T-helper 17 cell (primary cell): ENCODE measurements around the gene PKN2. TPM values are rescaled to one million over a fixed set of nuclear protein-coding genes. Genes with fewer than 3 reads are reported as not detected.

ENCODE experiments used
- ATAC-seq: fragments of 150-1000 bp; cut with Tn5 transposase; 2 replicates; pipeline ENCODE4 v1.10.0; 2021; ENCODE audit warnings: mild to moderate bottlenecking, moderate library complexity
- DNase-seq, 3 donors: peaks; one replicate each; pipeline versions ENCODE4 v3.0.0 to v3.0.0-alpha.2; 2020 to 2021
- H3K9me3 ChIP-seq: one replicate; pipeline ENCODE4 v1.7.0; 2013; ENCODE audit warnings: low read length, mild to moderate bottlenecking; ENCODE audit not compliant: control insufficient read depth, poor library complexity, severe bottlenecking
- H3K27ac Mint-ChIP-seq: one replicate; pipeline ENCODE4 v1.8.0; 2022; ENCODE audit warnings: mild to moderate bottlenecking, moderate library complexity, mixed read lengths
- H3K27me3 Mint-ChIP-seq: one replicate; pipeline ENCODE4 v1.8.0; 2022; ENCODE audit warnings: mixed read lengths
- H3K36me3 Mint-ChIP-seq: one replicate; pipeline ENCODE4 v1.8.0; 2022; ENCODE audit warnings: low read depth, mixed read lengths
- H3K4me1 Mint-ChIP-seq: one replicate; pipeline ENCODE4 v1.8.0; 2022; ENCODE audit warnings: mild to moderate bottlenecking, mixed read lengths
- H3K4me3 Mint-ChIP-seq: one replicate; pipeline ENCODE4 v1.8.0; 2022; ENCODE audit warnings: mild to moderate bottlenecking, moderate library complexity, mixed read lengths
- total RNA-seq, 4 donors: library from RNA in 2 of 4; stranded (reverse) in 2 of 4; gene quantifications; one replicate each; pipeline ENCODE4 v1.2.3 and lab custom pipeline; 2022 to 2026

PKN2 gene
- total RNA-seq, 2 donors from 2014 or later = 35.0 to 42.6 TPM

DNA sequence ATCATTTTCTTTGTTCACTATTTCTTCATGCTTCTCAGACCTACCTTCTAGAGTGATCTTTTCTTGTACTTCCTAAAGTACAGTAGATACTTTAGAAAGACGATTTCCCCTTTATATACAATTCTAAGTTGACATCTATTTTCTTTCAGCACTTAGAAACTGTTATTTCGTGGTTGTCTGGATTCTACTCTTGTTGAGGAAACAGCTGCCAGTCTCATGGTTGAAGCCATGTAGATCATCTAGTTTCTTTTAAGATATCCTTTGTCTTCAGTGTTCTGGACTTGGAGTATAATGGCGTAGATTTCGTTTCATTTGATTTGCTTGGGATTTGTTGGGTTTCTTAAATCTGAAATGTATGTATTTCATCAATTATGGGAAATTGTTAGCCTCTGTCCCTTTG lies 67.6 kb downstream of the PKN2 start:
- Mint-ChIP-seq H3K27me3 (no peaks in the 10 kb centered on the region), H3K27ac (peak overlapping the region; percentile 24), H3K36me3 (peaks cover 3% of the 10 kb centered on the region), H3K4me1 (peaks cover 18% of the 10 kb centered on the region), H3K4me3 (no peak overlapping the region)
- no peak for DNase-seq
- no peaks in the 10 kb centered on the region for H3K9me3 ChIP-seq
- no peak for ATAC-seq

DNA sequence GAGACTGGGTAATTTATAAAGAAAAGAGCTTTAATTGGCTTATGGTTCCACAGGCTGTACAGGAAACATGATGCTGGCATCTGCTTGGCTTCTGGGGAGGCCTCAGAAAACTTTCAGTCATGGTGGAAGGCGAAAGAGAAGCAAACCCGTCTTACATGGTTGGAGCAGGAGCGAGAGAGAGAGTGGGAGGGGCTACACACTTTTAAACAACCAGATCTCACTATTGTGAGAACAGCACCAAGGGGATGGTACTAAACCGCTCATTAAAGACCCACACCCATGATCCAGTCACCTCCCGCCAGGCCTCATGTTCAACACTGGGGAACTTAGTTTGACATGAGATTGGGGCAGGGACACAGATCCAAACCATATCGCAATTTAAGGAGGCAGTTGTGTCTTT lies 69.4 kb downstream of the PKN2 start:
- DNase-seq (no peak), ATAC-seq (no peak)
- peak overlapping the region; percentile 61 for H3K27ac Mint-ChIP-seq
- H3K27me3 Mint-ChIP-seq = no peaks in the 10 kb centered on the region
- peak overlapping the region; percentile 25 for H3K4me3 Mint-ChIP-seq
- peaks cover 3% of the 10 kb centered on the region for H3K36me3 Mint-ChIP-seq
- H3K9me3 ChIP-seq = no peaks in the 10 kb centered on the region
- H3K4me1 Mint-ChIP-seq = peaks cover 18% of the 10 kb centered on the region

DNA sequence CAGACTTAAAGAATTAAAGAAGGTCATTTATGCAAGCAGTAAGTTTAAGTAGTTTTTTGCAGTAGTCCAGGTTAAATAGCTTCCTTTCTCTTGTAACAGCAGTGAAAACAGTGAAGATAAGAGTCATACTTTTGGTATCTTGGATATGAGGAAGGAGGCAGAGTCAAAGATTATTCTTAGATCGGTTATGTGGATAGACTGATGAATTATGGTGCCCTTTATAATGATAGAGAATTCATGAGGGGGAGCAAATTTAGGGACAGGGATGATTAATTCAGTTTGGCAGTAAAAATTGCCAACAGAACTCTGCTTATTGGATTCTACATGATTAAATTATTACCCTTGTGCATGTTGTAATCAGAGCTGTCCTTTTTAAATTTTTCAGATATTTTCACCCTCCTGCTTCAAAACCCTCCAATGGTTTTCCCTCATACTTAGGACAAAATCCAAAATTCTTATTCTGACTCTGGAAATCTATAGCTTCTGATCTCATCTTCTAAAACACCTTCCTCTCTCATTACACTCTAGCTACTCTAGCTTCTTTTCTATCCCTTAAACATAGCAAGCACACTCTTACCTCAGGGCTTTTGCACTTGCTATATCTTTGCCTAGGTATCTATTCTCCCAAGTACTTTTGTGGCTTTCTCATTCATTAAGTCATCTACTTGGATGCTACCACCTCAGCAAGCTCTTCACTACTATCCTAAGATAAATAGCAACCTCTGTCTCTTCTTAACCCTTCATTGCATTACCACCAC lies 79.8 kb downstream of the PKN2 start:
- DNase-seq (no peak), ATAC-seq (no peak)
- Mint-ChIP-seq H3K4me3 (no peak overlapping the region), H3K4me1 (peaks cover 15% of the 10 kb centered on the region), H3K27me3 (no peaks in the 10 kb centered on the region), H3K36me3 (peaks cover 9% of the 10 kb centered on the region), H3K27ac (no peak overlapping the region)
- H3K9me3 ChIP-seq = no peaks in the 10 kb centered on the region

DNA sequence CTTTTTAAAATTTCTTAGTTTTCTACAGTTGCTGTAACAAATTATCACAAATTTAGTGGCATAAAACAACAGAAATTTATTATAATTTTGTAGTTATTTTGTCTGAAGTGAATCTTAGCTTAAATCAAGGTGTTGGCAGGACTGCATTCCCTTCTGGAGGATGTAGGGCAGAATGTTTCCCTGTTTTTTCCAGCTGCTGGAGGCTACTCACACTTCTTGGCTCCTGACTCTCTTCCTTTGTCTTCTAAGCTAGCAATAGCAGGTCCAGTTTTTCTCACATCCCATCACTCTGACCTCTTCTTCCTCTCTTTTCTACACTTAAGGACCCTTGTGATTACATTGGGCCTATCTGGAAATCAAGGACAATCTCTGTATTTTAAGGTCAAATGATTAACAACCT lies 84.1 kb downstream of the PKN2 start:
- H3K9me3 ChIP-seq = no peaks in the 10 kb centered on the region
- H3K4me3 Mint-ChIP-seq = no peak overlapping the region
- H3K27me3 Mint-ChIP-seq = no peaks in the 10 kb centered on the region
- peaks cover 6% of the 10 kb centered on the region for H3K36me3 Mint-ChIP-seq
- peaks cover 16% of the 10 kb centered on the region for H3K4me1 Mint-ChIP-seq
- H3K27ac Mint-ChIP-seq = peak overlapping the region; percentile 43
- ATAC-seq = no peak
- DNase-seq = no peak

DNA sequence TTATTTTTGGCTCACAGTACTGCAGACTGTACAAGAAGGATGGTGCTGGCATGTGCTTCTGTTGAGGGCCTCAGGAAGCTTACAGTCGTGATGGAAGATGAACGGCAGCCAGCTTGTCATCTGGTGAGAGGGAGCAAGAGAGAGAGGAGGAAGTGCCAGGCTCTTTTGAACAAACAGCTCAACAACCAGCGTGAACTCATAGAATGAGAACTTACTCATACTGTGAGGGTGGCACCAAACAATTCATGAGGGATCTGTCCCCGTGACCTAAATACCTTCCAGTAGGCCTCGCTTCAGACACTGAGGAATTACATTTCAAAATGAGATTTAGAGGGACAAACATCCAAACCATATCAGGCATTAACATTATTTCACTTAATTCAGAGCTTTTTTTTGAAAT lies 84.7 kb downstream of the PKN2 start:
- peaks cover 16% of the 10 kb centered on the region for H3K4me1 Mint-ChIP-seq
- H3K27me3 Mint-ChIP-seq = no peaks in the 10 kb centered on the region
- no peaks in the 10 kb centered on the region for H3K9me3 ChIP-seq
- H3K36me3 Mint-ChIP-seq = peaks cover 8% of the 10 kb centered on the region
- DNase-seq (no peak), ATAC-seq (no peak)
- no peak overlapping the region for H3K4me3 Mint-ChIP-seq
- peak overlapping the region; percentile 43 for H3K27ac Mint-ChIP-seq

DNA sequence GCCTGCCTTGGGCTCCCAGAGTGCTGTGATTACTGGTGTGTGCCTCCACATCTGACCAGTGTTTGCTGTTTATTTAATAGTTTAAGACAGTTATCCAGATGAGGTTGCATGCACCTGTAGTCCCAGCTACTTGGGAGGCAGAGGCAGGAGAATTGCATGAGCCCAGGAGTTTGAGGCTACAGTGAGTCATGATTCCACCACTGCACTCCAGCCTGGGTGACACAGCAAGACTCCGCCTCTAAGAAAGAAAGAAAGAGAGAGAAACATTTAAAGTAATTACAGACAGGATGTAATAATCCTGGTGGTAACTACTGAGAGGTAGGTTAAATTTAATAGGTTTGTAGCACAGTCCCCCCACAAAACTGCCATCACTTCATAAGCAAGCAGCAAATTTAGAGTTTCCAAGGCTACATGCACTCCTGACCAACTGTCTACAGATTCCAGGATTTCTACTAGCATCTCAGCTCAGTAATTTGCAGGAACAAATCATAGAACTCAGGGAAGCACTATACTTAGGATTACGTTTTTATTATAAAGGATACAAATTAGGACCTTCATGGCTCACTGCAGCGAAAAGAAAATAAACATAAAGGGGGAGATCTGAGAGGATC lies 89.6 kb downstream of the PKN2 start:
- Mint-ChIP-seq H3K27ac (peak overlapping the region; percentile 34), H3K4me1 (peaks cover 10% of the 10 kb centered on the region), H3K27me3 (no peaks in the 10 kb centered on the region), H3K4me3 (no peak overlapping the region), H3K36me3 (peaks cover 6% of the 10 kb centered on the region)
- ATAC-seq (no peak), DNase-seq (no peak)
- no peaks in the 10 kb centered on the region for H3K9me3 ChIP-seq

DNA sequence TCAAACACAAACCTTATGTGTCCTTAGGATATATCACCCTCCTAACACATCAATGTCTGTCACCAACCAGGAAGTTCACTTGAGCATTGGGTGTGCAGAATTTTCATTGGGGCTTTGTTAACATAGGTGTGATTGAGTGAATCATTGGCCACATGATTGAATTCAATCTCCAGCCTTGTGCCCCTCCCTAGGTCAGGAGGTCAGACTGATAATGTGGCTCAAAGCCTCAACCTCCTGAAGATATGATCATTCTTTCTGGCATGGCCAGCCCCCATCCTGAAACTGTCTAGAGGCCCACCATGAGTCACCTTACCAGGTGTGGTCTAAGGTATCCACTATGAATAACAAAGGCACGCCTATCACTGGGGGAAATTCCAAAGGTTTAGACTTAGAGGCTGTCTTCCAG lies 90.1 kb downstream of the PKN2 start:
- ATAC-seq = no peak
- no peak overlapping the region for H3K27ac Mint-ChIP-seq

DNA sequence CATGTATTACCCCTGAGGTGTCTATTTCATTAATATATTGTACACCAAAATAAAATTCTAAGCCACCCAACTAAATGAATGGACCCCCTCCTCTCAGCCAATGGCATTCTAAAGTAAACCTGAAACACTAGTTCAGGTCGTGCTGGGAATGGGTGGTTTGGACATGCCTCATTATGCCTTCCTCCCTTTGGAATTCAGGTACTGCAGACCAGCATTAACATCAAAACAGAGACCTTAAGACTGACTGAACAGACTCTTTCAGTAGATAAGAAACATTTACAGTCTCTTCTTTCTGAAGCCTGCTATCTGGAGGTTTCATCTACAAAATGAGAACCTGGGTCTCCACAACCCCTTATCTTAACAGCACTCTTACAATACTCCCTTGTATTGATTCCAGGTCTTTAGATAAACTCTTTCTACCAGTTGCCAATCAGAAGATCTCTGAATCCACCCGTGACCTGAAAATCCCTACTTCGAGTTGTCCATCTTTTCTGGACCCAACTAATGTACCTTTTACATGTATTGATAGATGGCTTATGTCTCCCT lies 93.6 kb downstream of the PKN2 start:
- H3K4me1 Mint-ChIP-seq = peaks cover 10% of the 10 kb centered on the region
- H3K27me3 Mint-ChIP-seq = no peaks in the 10 kb centered on the region
- no peak overlapping the region for H3K4me3 Mint-ChIP-seq
- no peak overlapping the region for H3K27ac Mint-ChIP-seq
- H3K9me3 ChIP-seq = no peaks in the 10 kb centered on the region
- ATAC-seq = no peak
- no peak for DNase-seq
- H3K36me3 Mint-ChIP-seq = peaks cover 11% of the 10 kb centered on the region

More for the DNA sequence above, 90.1 kb downstream of the PKN2 start:
- Mint-ChIP-seq H3K36me3 (peaks cover 6% of the 10 kb centered on the region), H3K4me3 (no peak overlapping the region), H3K27me3 (no peaks in the 10 kb centered on the region), H3K4me1 (peaks cover 10% of the 10 kb centered on the region)
- H3K9me3 ChIP-seq = no peaks in the 10 kb centered on the region
- no peak for DNase-seq

DNA sequence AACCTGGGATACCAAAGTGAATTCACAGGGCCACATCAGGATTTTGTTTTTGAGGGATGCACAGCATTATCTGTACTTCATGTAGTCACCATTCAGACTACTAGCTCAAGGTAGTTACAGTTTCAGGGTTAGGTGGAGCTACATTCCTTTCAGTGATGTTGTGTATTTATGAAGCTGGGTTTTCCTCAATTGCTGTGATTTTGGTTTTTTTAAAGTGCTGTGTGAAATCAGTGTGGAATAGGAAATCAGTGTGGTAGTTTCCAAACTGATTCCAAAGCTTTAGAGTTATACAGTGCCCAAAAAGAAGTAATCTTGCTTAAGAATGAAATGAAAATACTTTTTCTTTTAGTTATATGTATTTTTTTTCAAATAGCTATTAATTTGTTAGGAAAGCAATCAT lies 95.8 kb downstream of the PKN2 start:
- no peak overlapping the region for H3K27ac Mint-ChIP-seq
- H3K27me3 Mint-ChIP-seq = no peaks in the 10 kb centered on the region
- H3K4me1 Mint-ChIP-seq = peaks cover 12% of the 10 kb centered on the region
- peaks cover 10% of the 10 kb centered on the region for H3K36me3 Mint-ChIP-seq
- no peaks in the 10 kb centered on the region for H3K9me3 ChIP-seq
- no peak overlapping the region for H3K4me3 Mint-ChIP-seq
- no peak for DNase-seq
- ATAC-seq = no peak

DNA sequence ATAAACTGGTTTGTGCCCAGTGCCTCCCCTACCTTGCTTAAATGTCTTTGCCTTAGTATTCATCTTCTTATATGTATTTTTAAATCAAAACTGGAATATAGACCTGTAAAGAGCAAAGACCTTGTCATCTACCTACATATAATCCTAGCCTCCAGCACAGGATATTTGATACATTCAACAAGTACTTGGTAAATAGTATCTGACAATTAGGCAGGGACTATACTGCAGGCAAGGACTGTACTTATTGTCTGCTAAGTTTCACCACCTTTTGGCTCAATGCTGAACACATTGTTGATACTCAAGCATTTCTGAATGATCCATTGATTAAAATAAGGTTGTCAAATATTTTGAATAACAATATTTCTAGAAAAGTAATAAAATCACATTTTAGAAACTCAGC lies 96.4 kb downstream of the PKN2 start:
- no peak for ATAC-seq
- H3K27me3 Mint-ChIP-seq = no peaks in the 10 kb centered on the region
- peaks cover 13% of the 10 kb centered on the region for H3K36me3 Mint-ChIP-seq
- H3K27ac Mint-ChIP-seq = peak overlapping the region; percentile 9
- H3K4me3 Mint-ChIP-seq = no peak overlapping the region
- H3K4me1 Mint-ChIP-seq = peaks cover 15% of the 10 kb centered on the region
- no peaks in the 10 kb centered on the region for H3K9me3 ChIP-seq
- DNase-seq = no peak

DNA sequence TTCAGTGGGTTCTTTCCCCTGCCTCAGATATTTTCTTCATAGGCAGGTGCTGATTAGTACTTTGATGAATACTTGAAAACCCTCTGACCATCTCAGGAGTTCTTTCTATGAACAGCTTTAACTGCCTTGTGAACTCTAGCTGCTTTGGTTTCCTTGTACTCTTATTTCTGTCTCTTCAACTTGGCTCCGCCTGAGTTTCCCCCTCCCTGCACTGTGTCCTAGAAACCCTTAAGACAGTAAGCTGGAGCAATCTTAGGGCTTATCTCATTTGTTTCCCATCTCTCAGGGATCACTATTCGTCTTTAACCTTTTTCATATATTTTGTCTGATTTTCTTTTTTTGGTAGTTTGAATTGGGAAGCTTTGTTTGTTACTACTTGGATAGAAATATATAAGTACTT lies 99.1 kb downstream of the PKN2 start:
- no peaks in the 10 kb centered on the region for H3K9me3 ChIP-seq
- Mint-ChIP-seq H3K27ac (peak overlapping the region; percentile 74), H3K27me3 (no peaks in the 10 kb centered on the region), H3K4me3 (no peak overlapping the region), H3K36me3 (peaks cover 12% of the 10 kb centered on the region), H3K4me1 (peaks cover 9% of the 10 kb centered on the region)
- DNase-seq (no peak), ATAC-seq (no peak)

DNA sequence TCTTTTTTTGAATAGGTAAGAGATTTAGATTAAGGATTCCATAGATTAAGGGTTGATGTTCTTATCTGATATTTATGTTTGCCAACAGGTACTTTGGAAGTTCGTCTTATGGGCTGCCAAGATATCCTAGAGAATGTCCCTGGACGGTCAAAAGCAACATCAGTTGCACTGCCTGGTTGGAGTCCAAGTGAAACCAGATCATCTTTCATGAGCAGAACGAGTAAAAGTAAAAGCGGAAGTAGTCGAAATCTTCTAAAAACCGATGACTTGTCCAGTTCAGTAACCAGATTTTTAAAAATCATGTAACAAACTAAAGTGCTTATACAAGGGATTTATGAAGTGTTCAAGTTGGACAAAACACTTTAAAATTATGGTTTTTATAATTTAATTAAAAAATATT lies 100.5 kb downstream of the PKN2 start:
- no peaks in the 10 kb centered on the region for H3K27me3 Mint-ChIP-seq
- H3K4me1 Mint-ChIP-seq = peaks cover 13% of the 10 kb centered on the region
- peak overlapping the region; percentile 19 for H3K27ac Mint-ChIP-seq
- peaks cover 16% of the 10 kb centered on the region for H3K36me3 Mint-ChIP-seq
- no peak for ATAC-seq
- DNase-seq = no peak
- H3K9me3 ChIP-seq = no peaks in the 10 kb centered on the region
- no peak overlapping the region for H3K4me3 Mint-ChIP-seq

DNA sequence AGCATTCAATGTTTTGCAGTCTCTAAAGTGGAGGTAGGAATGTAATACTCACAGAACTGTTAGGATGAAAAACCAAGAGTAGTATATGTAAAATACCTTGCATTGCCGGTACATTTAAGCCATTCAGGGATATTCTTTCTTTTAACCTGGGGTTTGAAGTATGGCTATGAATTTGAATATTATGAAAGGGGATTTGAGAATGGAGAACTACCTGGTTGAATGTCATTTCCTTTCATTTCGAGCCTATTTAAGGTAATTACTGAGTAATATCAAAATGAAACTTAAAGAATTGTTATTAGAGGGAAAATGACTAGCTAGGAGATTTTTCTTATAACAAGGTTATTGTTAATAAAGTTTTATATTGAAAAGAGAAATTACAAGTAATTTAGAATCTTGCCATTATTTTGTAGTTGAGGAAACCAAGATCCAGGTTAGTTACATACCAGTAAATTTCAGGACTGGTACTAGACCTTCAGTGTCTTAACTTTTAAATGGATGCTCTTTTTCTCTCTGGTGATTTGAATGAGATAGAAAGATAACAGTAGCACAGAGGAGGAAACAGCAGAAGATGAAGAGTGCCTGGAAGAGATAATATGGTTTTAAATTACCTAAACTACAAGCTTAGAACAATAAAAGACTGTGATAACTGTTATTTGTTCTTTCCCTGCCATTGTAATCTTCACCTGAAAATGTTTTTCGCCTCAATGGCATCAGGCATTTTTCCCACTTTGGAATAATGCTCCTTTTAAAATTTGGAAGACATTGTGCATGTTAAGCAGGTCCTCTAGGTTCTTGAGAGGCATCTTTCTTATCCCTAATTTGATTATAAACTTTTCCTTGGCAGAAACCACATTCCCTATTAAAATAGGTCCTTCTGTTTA lies 103.2 kb downstream of the PKN2 start:
- DNase-seq (no peak), ATAC-seq (no peak)
- no peak overlapping the region for H3K27ac Mint-ChIP-seq
- no peaks in the 10 kb centered on the region for H3K27me3 Mint-ChIP-seq
- peaks cover 13% of the 10 kb centered on the region for H3K4me1 Mint-ChIP-seq
- peaks cover 19% of the 10 kb centered on the region for H3K36me3 Mint-ChIP-seq
- H3K9me3 ChIP-seq = no peaks in the 10 kb centered on the region
- H3K4me3 Mint-ChIP-seq = no peak overlapping the region
